A204.1 (cell line): ENCODE results near the gene THAP12.
"Not testable (repeated sequence)": the region's sequence is repeated elsewhere in the genome, so short reads cannot be mapped to it uniquely, and the experiment has no call there.

Experiments used
- FAIRE-seq: peaks from 2 replicates; lab custom pipeline; 2012; peaks lifted over from hg19 to GRCh38; lab: Jason Lieb, UNC

THAP12 gene

DNA sequence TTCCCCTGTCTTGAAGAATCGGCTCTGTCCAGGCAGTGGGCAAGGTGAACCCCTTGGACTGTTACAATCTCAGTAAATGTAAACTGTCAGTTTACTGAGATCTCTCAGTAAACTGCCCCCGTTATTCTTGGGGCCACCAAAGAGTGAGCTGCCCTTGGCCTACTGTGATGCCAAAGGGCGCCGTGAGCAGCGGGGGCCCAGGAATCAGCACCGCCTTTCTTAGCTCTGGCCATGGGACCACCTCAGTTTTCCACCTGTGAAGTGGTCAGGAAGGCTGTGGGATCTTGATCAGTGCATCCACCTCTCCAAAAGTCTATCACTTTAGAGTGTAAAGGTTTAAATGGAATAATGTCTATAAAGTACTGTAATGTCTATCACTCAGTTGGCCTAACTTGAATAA lies 57.1 kb downstream of the THAP12 start:
- FAIRE-seq: no peak

GRCh38 chr11:76323375-76323774 lies 57.6 kb downstream of the THAP12 start:
- FAIRE-seq: not testable (repeated sequence)

GRCh38 chr11:76322942-76323341 lies 58.0 kb downstream of the THAP12 start:
- no peak for FAIRE-seq

DNA sequence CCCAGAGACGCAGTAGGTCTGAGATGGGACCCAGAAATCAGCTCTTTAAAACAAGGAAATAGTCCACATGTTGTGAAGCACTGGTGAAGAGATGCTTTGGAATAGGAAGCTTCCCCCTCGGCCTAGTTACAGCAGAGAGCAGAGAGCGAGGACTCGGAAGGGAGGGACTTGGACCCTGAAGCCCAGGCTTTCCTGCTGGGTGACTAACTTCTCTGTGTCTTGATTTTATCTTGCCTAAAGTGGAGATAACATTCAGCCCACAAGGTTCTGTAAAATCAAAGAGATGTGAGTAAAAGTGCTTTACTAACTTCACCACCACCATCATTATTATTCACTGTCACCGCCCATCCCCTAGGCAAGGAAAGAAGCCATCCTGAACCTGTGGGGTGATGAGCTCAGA lies 58.4 kb downstream of the THAP12 start:
- FAIRE-seq: no peak

DNA sequence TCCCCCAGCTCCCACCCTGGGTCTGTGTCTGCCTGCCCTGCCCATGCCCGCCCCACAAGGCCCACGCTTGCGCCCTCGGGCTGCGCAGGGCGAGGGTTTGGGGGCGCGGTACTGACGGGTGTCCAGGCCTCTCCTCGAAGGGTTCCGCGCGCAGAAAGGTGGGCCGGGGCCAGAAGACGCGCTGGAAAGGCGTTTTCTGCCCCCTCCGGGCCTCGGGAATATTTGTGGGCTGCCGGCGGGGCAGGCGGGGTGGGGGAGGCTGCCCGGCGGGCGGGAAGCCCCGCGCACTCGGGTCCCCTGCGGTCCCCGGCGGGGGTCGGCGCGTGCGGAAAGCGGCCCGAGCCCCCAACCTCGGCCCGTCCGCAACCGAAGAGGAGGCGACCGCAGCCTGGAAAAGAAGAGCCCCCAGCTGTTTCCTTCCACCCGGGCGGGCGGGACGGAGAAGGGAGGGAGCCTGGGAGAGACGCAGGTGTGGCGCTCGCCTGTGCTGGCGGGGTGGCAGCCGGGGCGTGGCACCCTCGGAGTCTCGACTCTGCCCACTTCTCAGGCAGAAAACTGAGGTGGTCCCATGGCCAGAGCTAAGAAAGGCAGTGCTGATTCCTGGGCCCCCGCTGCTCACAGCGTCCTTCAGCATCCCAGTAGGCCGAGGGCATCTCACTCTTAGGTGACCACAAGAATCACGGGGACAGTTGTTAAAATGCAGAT lies 59.0 kb downstream of the THAP12 start:
- no peak for FAIRE-seq

- no peak for FAIRE-seq
Observed at GRCh38 chr11:76321340-76321739, 59.6 kb downstream of the THAP12 start.

GRCh38 chr11:76320929-76321328 lies 60.0 kb downstream of the THAP12 start:
- FAIRE-seq: no peak

DNA sequence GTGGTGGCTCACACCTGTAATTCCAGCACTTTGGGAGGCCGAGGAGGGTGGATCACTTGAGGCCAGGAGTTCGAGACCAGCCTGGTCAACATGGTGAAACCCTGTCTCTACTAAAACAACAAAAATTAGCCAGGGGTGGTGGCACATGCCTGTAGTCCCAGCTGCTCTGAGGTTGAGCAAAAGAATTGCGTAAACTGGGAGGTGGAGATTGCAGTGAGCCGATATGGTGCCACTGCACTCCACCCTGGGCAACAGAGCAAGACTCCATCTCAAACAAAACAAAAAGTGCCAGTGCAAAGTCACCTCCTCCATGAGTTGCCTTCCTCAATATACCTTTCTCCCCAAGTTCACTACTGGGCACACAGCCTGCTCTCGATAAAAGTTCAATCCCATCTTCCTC lies 61.1 kb downstream of the THAP12 start:
- not testable (repeated sequence) for FAIRE-seq

GRCh38 chr11:76318744-76319384 lies 62.1 kb downstream of the THAP12 start:
- FAIRE-seq: no peak

DNA sequence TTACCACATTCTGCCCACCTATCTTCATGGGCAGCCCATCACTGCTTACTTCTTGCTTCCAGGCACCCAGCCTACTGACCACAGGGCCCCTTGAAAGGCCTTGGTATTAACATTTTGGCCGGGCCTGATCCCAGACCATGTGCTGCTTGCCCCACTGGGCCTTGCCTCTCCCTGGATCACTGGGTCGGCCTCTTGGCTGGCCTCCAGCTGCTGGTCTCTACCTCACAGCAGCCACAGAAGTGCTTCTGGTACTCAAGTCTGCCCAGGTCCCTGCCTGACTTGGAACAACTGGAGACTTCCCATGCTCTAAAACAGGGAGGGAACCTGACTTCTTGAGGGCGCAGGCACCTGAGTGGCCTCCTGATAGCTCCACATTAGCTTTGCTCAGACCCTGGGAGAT lies 63.6 kb downstream of the THAP12 start:
- no peak for FAIRE-seq

GRCh38 chr11:76316726-76317125 lies 64.2 kb downstream of the THAP12 start:
- no peak for FAIRE-seq

DNA sequence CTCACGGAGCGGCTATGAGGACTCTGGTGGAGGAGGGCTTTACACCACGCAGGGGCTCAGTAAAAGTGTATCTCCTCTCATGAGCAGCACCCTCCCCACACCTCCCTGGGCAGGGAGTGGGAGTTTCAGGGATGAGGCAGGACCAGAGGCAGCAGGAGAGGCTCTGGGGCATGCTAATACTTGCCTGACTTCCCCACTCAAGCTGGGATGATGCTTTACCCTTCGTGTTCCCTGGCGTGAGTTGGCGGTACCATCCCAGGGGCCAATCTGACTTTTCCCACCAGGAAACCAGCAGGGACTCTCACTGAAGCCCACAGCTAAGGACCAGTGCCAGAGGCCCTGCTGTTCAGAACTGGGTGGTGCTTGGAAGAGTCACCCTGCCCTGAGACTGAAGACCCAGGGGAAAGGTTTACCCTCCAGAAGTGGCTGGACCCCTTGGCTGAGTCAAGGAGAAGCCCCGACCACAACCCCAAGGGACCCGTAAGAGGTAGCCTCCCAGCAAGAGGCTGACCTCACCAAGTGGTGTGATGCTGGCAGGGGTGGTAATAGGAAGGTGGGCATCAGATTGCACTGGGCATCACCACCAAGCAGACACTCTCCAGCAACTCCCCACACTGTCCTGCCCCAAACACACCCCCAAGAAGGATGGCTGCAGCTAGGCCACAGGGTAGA lies 65.6 kb downstream of the THAP12 start:
- no peak for FAIRE-seq

DNA sequence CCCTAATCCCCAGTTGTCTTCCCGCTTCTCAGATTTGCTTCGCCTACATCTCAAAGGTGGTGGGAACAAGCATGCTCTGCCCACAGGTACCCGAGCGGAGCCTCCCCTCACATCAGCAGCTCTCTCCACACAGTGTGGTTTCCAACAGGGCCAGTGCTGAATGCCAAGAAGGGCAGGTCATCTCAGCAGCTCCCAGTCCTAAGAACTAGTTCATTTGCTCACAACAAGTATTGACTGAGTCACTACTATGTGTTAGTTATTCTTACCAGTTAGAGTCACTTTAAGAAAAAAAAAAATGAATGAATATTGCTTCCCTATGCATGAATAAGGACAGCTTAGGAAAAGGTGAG lies 66.2 kb downstream of the THAP12 start:
- FAIRE-seq: no peak

DNA sequence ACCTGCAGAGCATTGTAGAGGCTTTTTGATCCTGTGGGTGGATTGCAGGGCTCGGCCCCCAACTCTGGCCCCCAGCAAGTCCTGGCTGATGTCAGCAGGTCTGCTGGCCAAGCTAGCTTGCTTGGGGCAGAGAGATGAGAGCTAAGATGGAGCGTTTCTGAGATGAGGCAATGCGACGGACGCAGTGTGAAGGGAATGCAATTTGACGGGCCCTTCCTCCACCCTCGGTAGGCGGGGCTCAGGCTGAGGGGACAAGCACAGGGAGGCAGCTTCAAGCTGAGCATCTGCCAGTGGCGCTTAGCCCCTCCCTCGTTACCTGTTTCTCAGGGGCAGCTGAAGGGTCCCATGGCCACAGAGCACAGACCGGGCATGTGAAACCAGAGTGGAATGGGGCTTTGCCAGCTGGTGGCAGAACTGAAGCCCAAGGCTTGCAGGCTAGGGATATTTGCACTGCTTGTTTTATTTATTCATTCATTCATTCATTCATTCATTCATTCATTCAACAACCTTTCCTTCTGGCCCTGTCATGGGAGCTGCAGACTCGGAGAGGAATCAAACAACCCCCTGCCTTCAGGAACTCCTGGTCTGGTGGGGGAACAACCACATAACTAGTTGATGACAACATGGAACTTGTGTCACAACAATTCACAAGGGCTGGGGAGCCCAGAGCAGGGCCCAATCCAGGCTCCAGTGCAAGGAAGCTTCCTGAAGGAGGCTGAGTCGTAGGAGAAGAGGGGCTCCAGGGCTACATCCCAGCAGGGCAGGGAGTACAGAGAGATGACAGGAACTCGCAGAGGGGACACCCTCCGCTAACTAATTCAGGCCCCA lies 66.8 kb downstream of the THAP12 start:
- no peak for FAIRE-seq

GRCh38 chr11:76313271-76313670 lies 67.7 kb downstream of the THAP12 start:
- no peak for FAIRE-seq

DNA sequence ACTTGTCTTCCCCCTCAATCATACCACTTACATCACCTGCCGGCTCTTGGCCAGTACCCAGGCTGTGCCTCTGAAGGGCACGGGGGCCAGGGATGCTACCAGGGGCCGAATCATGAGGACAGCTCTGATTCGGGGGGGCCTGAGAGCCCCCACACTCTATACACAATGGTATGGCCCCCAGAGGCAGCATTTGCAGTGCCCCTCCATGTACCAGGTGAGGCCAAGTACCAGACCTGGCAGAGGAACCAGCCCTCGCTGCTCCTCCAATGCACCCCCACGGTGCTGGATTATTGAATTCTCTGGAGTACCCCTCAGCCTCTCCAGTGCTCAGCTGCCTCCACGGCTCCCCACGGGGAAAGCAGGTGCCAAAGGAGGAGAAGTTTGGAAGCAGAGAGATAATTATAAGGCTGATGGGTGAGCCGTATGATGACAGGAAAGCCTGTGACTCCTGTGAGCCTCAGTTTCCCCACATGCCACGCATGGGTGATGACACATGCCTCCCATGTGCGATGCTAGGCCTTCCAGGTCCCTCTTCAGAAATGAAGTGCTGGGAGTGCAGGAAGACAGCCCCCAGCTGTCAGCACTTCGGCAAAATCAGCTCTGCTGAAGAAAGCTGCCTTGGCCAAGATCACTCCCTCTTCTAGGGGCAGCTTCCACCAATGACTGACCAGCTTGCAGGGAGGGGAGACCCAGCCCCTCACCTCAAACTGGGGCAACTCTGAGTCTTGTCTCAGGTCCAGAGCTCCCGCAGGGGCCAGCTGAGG lies 69.9 kb downstream of the THAP12 start:
- no peak for FAIRE-seq

DNA sequence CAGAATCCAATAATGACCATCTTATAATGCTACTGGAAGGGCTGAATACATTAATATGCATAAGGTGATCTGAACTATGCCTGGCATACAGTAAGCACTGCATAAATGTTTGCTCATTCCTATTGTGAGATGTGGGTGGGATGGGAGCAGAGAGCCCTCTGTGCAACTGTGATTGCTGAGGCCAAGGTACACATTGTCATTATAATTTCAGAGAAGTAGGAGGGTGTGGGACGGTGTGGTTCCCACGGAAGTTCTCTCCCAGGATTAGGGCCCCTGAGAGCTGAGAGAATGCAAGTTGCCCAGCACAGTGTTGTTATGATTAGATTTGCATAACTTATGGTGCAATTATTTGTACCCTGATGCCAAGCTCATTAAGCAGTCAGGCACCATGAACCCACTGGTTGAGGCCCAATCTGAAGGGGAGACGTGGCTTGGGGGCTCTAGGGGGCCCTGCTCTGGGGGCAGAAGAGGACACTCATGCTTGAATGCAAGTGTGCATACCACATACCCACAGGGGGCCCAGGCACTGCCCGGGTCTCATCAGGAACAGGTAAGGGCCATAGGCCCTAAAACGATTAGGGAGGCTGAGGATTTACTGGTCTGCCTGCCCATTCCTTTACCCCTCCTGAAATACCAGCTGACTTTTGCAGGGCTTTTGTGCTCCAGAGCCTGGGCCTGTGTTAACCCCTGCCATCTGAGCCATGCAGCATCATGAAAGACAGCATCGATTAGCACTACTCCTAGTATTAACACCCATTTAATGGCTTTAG lies 72.8 kb downstream of the THAP12 start:
- no peak for FAIRE-seq

DNA sequence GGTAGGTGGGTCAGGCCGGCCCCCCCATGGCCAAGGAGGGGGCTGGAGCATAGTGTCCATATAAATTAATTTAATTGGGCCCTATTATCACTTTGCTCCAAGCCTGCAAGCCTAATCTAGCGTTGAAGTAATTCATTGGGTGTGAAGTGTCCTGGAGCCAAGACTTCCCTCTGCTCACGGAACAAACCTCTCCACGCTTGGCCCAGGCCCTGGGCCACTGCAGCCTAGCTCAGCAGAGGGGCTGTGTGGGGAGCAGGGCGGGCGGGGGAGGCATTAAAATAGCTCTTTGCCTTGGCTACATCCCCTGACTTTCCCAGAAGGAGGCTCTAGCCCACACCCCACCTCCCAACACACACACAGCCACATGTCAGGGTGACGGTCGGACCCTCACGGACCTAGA lies 73.5 kb downstream of the THAP12 start:
- FAIRE-seq: no peak

DNA sequence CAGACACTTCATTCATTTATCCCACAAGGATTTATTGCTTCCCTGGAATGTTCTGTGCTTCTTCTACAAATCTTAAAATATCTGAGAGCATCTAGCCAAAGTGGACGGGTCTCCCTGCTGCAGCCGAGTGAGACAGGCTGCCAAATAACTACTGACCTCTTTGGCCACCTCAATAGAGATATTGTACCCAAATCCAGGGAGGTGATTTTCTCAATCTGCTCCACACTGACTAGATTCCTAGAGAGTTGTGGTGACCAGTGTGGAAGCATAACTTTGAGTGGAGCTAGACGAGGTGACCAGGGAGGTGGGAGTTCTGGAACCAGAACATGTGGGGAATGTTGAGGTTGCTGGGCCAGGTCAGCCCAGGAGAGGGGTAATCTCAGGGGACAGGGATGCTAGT lies 77.5 kb downstream of the THAP12 start:
- no peak for FAIRE-seq

DNA sequence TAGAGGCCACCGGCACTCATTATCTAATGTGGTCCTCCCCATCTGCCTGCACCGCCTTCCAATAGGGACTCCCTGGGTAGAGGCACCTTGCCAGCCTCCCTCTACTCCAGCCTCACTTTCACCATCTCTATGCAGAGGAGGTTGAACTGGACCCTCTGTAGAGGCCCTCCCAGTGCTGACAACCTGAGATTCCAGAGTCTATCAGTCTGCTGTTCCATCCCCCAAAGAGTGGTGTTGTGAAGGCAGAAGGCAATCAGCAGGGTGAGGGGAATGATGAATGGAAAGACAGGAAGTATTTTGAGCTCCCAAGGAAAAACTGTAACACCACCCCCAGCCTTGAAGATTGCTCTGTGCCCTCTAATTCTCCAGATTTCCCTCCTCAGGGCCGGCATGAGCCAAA lies 77.9 kb downstream of the THAP12 start:
- no peak for FAIRE-seq
